ENCODE results near the gene EPG5. TPM values are rescaled to one million over a fixed set of nuclear protein-coding genes. Genes with fewer than 3 reads are reported as not detected.
A peak's percentile ranks its signal among the peaks of the same experiment; 100 is the strongest.

Gene EPG5
- total and polyA plus RNA-seq, 7 donors: 4.4 to 19.9 (median 11.9) TPM

DNA sequence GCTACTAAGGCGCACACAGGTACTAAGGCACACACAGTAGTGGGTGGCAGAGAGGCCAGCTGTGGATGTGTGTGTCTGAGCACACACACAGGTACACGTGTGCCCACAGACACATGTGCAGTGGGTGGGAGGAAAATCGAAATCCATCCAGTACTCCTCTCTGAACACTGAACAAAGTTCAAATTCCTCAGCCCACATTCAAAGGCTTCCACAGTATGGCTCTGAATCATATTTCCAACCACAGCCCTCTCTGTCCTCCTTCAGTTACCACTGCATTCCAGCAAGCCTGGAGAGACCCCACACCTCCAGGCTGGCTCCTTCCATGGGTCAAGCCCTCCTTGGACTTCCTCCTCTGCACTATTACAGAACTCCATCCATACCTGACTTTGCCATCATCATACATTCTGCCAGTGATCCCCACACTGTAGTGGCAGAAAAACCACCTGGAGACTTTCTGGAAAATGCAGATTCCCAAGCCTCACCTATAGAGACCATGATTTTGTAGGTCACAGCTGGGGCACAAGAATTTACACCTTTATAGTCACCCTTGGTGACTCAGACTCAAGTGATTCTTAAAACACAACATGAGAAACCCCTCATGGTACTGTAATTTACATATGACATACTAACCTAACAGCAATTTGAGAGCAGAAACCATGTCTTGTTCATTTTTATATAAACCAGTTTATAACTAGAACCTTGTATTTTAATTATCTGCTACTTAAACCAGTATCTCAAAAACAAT lies 31.4 kb downstream of the EPG5 start:
- Histone ChIP-seq H3K27ac (no peak overlapping the region), H3K4me3 (no peak overlapping the region), H3K4me1 (no peaks in the 10 kb centered on the region), H3K9me3 (no peaks in the 10 kb centered on the region), H3K27me3 (ENCODE audit: insufficient read depth in 3 of 3, low read length in 2 of 3) (no peaks in the 10 kb centered on the region), H3K36me3 (ENCODE audit: insufficient read depth in 1 of 2, low read depth in 1 of 2) (peaks cover 3 to 95% of the 10 kb centered on the region in 2 donors)
- DNase-seq: no peak
- WGBS, 3 donors: 86 to 93% (median 89%) methylated on average over 3 of the region's 3 CpGs
- TF ChIP-seq, protein P1, sequence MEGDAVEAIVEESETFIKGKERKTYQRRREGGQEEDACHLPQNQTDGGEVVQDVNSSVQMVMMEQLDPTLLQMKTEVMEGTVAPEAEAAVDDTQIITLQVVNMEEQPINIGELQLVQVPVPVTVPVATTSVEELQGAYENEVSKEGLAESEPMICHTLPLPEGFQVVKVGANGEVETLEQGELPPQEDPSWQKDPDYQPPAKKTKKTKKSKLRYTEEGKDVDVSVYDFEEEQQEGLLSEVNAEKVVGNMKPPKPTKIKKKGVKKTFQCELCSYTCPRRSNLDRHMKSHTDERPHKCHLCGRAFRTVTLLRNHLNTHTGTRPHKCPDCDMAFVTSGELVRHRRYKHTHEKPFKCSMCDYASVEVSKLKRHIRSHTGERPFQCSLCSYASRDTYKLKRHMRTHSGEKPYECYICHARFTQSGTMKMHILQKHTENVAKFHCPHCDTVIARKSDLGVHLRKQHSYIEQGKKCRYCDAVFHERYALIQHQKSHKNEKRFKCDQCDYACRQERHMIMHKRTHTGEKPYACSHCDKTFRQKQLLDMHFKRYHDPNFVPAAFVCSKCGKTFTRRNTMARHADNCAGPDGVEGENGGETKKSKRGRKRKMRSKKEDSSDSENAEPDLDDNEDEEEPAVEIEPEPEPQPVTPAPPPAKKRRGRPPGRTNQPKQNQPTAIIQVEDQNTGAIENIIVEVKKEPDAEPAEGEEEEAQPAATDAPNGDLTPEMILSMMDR (IDR thresholded peaks at IDR 0.05): no peak
- no peak for ATAC-seq
- intact Hi-C loops (cut with DNase I): no loop called here

DNA sequence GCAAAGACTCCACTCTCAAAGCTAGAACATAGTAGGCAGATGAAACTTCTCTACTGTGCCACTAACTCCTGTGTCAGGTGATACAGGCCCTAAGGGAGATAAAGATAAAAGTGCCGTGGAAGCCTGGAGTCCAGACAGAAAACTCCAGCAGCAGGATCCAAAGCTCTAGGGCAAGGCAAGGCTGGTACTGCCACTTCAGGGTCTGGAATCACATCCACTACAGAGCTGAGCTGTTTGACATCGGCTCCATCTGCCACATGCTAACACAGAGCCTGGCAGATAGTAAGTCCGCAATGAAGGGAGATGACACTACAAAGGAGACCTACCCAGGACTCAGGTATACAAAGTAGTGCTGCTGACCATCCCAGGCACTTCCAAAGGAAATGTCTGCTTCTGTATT lies 34.4 kb downstream of the EPG5 start:
- intact Hi-C loops (cut with DNase I): no loop called here
- ATAC-seq: no peak
- 76 to 96% (median 91%) methylated on average over 3 of the region's 3 CpGs for WGBS, 3 donors
- Histone ChIP-seq H3K27ac (no peak overlapping the region), H3K9me3 (no peaks in the 10 kb centered on the region), H3K27me3 (ENCODE audit: insufficient read depth in 3 of 3, low read length in 2 of 3) (no peaks in the 10 kb centered on the region), H3K4me1 (no peaks in the 10 kb centered on the region), H3K4me3 (no peak overlapping the region), H3K36me3 (ENCODE audit: insufficient read depth in 1 of 2, low read depth in 1 of 2) (peaks cover 4 to 95% of the 10 kb centered on the region in 2 donors)
- no peak for DNase-seq
- TF ChIP-seq, protein P1 (IDR thresholded peaks at IDR 0.05): no peak

DNA sequence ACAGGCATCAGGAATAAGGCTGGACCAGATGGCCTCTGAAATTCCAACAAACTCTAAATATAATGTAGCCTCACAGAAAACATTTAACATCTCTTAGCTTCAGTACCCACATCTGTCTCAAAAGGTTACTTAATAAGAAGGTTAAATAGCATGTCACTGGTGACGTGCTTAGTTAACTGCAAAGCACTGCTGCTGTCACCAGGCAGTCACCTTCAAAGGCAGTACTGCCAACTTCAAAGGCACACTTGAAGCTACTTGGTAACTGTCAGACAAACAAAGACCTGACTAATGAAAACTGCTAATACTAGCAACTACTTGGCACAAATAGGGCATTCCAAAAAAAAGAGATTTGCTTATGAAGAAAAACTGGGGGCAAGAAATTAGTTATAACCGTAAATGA lies 36.2 kb downstream of the EPG5 start:
- Histone ChIP-seq H3K4me3 (no peak overlapping the region), H3K9me3 (no peaks in the 10 kb centered on the region), H3K27ac (no peak overlapping the region), H3K27me3 (ENCODE audit: insufficient read depth in 3 of 3, low read length in 2 of 3) (no peaks in the 10 kb centered on the region), H3K36me3 (ENCODE audit: insufficient read depth in 1 of 2, low read depth in 1 of 2) (peaks cover 4 to 90% of the 10 kb centered on the region in 2 donors), H3K4me1 (no peaks in the 10 kb centered on the region)
- intact Hi-C loops (cut with DNase I): no loop called here
- 87 to 94% (median 94%) methylated on average over 2 of the region's 2 CpGs for WGBS, 3 donors
- ATAC-seq (no peak), DNase-seq (no peak)
- TF ChIP-seq, protein P1 (IDR thresholded peaks at IDR 0.05): no peak

DNA sequence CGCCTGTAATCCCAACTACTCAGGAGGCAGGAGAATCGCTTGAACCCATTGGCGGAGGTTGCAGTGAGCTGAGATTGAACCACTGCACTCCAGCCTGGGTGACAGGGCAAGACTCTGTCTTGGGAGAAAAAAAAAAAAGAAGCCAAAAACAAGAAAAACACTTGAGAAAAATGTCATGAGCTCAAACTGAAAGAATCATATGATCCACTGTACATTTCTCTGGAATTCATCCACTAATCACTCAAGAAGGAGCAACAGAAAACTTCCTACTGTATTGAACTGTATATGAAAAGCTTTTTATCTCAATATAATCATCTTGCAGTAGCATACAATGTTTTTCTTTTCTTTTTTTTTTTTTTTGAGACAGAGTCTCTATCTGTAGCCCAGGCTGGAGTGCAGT lies 40.4 kb downstream of the EPG5 start:
- TF ChIP-seq, protein P1 (IDR thresholded peaks at IDR 0.05): no peak
- Histone ChIP-seq H3K4me1 (no peaks in the 10 kb centered on the region), H3K36me3 (ENCODE audit: insufficient read depth in 1 of 2, low read depth in 1 of 2) (peaks cover 11 to 93% of the 10 kb centered on the region in 2 donors), H3K9me3 (no peaks in the 10 kb centered on the region), H3K27ac (peak overlapping the region; percentile 39), H3K4me3 (no peak overlapping the region), H3K27me3 (ENCODE audit: insufficient read depth in 3 of 3, low read length in 2 of 3) (no peaks in the 10 kb centered on the region)
- DNase-seq (no peak), ATAC-seq (no peak)
- intact Hi-C loops (cut with DNase I): no loop called here
- 97 to 98% (median 98%) methylated on average over 3 of the region's 3 CpGs for WGBS, 3 donors

DNA sequence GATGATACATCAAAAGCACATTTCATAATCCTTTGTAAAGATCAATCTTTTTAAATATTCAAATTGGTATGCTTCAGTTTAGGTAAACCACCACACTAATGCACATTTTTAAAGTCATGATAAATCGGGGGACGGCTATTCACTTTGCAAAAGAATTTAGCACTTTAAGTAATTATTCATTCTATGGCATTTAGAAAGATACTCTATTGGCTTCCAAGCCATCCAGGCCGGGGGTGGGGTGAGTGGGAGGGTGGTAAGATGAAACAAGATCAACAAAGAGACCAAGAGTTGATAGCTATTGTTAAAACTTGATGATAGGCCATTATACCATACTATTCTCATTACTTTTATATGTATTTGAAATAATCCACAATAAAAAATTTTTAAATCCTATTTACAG lies 41.0 kb downstream of the EPG5 start:
- Histone ChIP-seq H3K4me1 (no peaks in the 10 kb centered on the region), H3K36me3 (ENCODE audit: insufficient read depth in 1 of 2, low read depth in 1 of 2) (peaks cover 11 to 93% of the 10 kb centered on the region in 2 donors), H3K27me3 (ENCODE audit: insufficient read depth in 3 of 3, low read length in 2 of 3) (no peaks in the 10 kb centered on the region), H3K27ac (no peak overlapping the region), H3K9me3 (no peaks in the 10 kb centered on the region), H3K4me3 (no peak overlapping the region)
- intact Hi-C loops (cut with DNase I): no loop called here
- ATAC-seq (no peak), DNase-seq (no peak)
- TF ChIP-seq, protein P1 (IDR thresholded peaks at IDR 0.05): no peak
- WGBS, 3 donors: 80 to 92% (median 87%) methylated on average over 3 of the region's 3 CpGs

All from psoas muscle (tissue), 8 donors.